WTC11 (cell line): ENCODE data around the gene INSYN1. TPM values are rescaled to one million over a fixed set of nuclear protein-coding genes. Genes with fewer than 3 reads are reported as not detected.

Experiments used
- ATAC-seq: fragments of 200-7000 bp; cut with Tn5 transposase; 2 replicates; pipeline ENCODE4 v1.10.0; 2021; ENCODE audit warnings: mild to moderate bottlenecking, moderate library complexity
- CTCF ChIA-PET: fragments of 300-600 bp; sonication (Branson Sonifier 250); formaldehyde crosslinking; loops from one replicate; lab custom pipeline; 2021; ENCODE audit warnings: antibody characterized with exemption; lab: Charles Lee
- POLR2A ChIA-PET: fragments of 350-600 bp; sonication (Branson Sonifier 250); formaldehyde crosslinking; loops from one replicate; lab custom pipeline; 2021; ENCODE audit warnings: antibody characterized with exemption; lab: Charles Lee
- DNase-seq: peaks from one replicate; pipeline ENCODE4 v3.0.0; 2021; ENCODE audit warnings: low spot score
- H3K27ac Mint-ChIP-seq: 2 replicates; pipeline ENCODE4 v1.8.0; 2021; ENCODE audit warnings: mixed read lengths
- H3K27me3 Mint-ChIP-seq: 2 replicates; pipeline ENCODE4 v1.8.0; 2021; ENCODE audit warnings: low read depth, mild to moderate bottlenecking, moderate library complexity, mixed read lengths
- H3K36me3 Mint-ChIP-seq: 2 replicates; pipeline ENCODE4 v1.8.0; 2021; ENCODE audit warnings: mixed read lengths
- H3K4me1 Mint-ChIP-seq: 2 replicates; pipeline ENCODE4 v1.8.0; 2022; ENCODE audit warnings: mixed read lengths
- H3K4me3 Mint-ChIP-seq: 2 replicates; pipeline ENCODE4 v1.8.0; 2021; ENCODE audit warnings: mild to moderate bottlenecking, moderate library complexity, mixed read lengths
- H3K9me3 Mint-ChIP-seq: 2 replicates; pipeline ENCODE4 v1.8.0; 2021; ENCODE audit warnings: mixed read lengths
- ELF4 ChIP-seq: sonication (generic); formaldehyde crosslinking; IDR thresholded peaks from 2 replicates; pipeline ENCODE4 v1.8.1; 2022; ENCODE audit warnings: low read depth, mild to moderate bottlenecking, moderate library complexity, missing genetic modification reagents
- ESRRA ChIP-seq: sonication (generic); formaldehyde crosslinking; IDR thresholded peaks from 2 replicates; pipeline ENCODE4 v1.8.1; 2022; ENCODE audit warnings: mild to moderate bottlenecking, missing genetic modification reagents, borderline replicate concordance
- FOXP1 ChIP-seq: sonication (generic); formaldehyde crosslinking; IDR thresholded peaks from 2 replicates; pipeline ENCODE4 v1.8.0; 2022; ENCODE audit warnings: missing genetic modification reagents, mild to moderate bottlenecking, moderate library complexity, borderline replicate concordance
- PRRX2 ChIP-seq: fragments of 250-450 bp; sonication (Bioruptor Pico); IDR thresholded peaks from 2 replicates; pipeline ENCODE4 v1.8.0; 2021; ENCODE audit warnings: mild to moderate bottlenecking
- TCF7 ChIP-seq: sonication (generic); formaldehyde crosslinking; IDR thresholded peaks from 2 replicates; pipeline ENCODE4 v1.8.0; 2022; ENCODE audit warnings: mild to moderate bottlenecking, low read depth, missing genetic modification reagents, moderate library complexity
- ZNF219 ChIP-seq: sonication (generic); formaldehyde crosslinking; IDR thresholded peaks from 2 replicates; pipeline ENCODE4 v1.8.0; 2023; ENCODE audit warnings: missing genetic modification reagents, mild to moderate bottlenecking, borderline replicate concordance
- total RNA-seq: library from RNA; stranded (reverse); gene quantifications from 3 replicates; pipeline ENCODE4 v1.2.3, GENCODE V29; 2021
- TF ChIP-seq, protein P1 (sequence below): sonication (generic); formaldehyde crosslinking; IDR thresholded peaks from 2 replicates; pipeline ENCODE4 v1.8.0; 2022; ENCODE audit warnings: missing genetic modification reagents
- TF ChIP-seq, protein P2 (sequence below): sonication (generic); formaldehyde crosslinking; IDR thresholded peaks from 2 replicates; pipeline ENCODE4 v1.8.0; 2022; ENCODE audit warnings: mild to moderate bottlenecking, missing genetic modification reagents
- TF ChIP-seq, protein P3 (sequence below): sonication (generic); formaldehyde crosslinking; IDR thresholded peaks from 2 replicates; pipeline ENCODE4 v1.8.1; 2023; ENCODE audit warnings: mild to moderate bottlenecking, moderate library complexity, missing genetic modification reagents
- TF ChIP-seq, protein P4 (sequence below): sonication (generic); formaldehyde crosslinking; IDR thresholded peaks from 2 replicates; pipeline ENCODE4 v1.8.0; 2022; ENCODE audit warnings: mild to moderate bottlenecking, missing genetic modification reagents
- TF ChIP-seq, protein P5 (sequence below): fragments of 250-450 bp; sonication (Bioruptor Pico); conservative IDR thresholded peaks from 2 replicates; pipeline ENCODE4 v1.9.0; 2021; ENCODE audit warnings: mild to moderate bottlenecking
- TF ChIP-seq, protein P6 (sequence below): sonication (generic); formaldehyde crosslinking; IDR thresholded peaks from 2 replicates; pipeline ENCODE4 v1.8.1; 2022; ENCODE audit warnings: low read depth, mild to moderate bottlenecking, moderate library complexity, missing genetic modification reagents, borderline replicate concordance

Gene INSYN1
- total RNA-seq, 1 experiment from 2014 or later: 11.9 TPM

DNA sequence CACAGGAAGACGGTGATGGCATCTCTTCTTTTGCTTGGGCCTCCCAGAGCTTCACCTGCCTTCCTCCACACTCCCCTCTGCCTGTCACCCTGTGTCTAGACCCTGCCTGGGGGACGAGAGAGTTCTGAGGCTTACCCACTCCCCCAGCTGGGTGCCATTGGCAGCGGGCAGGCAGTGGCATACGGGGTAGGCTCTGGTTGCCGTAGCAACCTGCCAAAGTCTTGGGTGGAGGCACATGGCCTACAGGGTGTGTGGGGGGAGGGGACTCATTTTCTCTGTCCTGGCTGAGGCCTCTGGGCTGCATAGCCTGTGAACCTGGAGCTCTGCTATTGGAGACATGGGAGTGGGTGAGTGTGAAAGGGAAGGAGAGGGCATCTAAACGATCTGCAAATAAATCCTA is 4.4 kb downstream of the INSYN1 start (continued):
- TF ChIP-seq, protein P1, sequence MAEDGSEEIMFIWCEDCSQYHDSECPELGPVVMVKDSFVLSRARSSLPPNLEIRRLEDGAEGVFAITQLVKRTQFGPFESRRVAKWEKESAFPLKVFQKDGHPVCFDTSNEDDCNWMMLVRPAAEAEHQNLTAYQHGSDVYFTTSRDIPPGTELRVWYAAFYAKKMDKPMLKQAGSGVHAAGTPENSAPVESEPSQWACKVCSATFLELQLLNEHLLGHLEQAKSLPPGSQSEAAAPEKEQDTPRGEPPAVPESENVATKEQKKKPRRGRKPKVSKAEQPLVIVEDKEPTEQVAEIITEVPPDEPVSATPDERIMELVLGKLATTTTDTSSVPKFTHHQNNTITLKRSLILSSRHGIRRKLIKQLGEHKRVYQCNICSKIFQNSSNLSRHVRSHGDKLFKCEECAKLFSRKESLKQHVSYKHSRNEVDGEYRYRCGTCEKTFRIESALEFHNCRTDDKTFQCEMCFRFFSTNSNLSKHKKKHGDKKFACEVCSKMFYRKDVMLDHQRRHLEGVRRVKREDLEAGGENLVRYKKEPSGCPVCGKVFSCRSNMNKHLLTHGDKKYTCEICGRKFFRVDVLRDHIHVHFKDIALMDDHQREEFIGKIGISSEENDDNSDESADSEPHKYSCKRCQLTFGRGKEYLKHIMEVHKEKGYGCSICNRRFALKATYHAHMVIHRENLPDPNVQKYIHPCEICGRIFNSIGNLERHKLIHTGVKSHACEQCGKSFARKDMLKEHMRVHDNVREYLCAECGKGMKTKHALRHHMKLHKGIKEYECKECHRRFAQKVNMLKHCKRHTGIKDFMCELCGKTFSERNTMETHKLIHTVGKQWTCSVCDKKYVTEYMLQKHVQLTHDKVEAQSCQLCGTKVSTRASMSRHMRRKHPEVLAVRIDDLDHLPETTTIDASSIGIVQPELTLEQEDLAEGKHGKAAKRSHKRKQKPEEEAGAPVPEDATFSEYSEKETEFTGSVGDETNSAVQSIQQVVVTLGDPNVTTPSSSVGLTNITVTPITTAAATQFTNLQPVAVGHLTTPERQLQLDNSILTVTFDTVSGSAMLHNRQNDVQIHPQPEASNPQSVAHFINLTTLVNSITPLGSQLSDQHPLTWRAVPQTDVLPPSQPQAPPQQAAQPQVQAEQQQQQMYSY (CRISPR knock-in tag): no peak
- TF ChIP-seq, protein P2, sequence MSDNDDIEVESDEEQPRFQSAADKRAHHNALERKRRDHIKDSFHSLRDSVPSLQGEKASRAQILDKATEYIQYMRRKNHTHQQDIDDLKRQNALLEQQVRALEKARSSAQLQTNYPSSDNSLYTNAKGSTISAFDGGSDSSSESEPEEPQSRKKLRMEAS (CRISPR knock-in tag): no peak
- TF ChIP-seq ELF4 (CRISPR knock-in tag) (no peak), ZNF219 (no peak)
- TF ChIP-seq, protein P3, sequence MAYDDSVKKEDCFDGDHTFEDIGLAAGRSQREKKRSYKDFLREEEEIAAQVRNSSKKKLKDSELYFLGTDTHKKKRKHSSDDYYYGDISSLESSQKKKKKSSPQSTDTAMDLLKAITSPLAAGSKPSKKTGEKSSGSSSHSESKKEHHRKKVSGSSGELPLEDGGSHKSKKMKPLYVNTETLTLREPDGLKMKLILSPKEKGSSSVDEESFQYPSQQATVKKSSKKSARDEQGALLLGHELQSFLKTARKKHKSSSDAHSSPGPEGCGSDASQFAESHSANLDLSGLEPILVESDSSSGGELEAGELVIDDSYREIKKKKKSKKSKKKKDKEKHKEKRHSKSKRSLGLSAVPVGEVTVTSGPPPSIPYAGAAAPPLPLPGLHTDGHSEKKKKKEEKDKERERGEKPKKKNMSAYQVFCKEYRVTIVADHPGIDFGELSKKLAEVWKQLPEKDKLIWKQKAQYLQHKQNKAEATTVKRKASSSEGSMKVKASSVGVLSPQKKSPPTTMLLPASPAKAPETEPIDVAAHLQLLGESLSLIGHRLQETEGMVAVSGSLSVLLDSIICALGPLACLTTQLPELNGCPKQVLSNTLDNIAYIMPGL: no peak
- TF ChIP-seq, protein P4, sequence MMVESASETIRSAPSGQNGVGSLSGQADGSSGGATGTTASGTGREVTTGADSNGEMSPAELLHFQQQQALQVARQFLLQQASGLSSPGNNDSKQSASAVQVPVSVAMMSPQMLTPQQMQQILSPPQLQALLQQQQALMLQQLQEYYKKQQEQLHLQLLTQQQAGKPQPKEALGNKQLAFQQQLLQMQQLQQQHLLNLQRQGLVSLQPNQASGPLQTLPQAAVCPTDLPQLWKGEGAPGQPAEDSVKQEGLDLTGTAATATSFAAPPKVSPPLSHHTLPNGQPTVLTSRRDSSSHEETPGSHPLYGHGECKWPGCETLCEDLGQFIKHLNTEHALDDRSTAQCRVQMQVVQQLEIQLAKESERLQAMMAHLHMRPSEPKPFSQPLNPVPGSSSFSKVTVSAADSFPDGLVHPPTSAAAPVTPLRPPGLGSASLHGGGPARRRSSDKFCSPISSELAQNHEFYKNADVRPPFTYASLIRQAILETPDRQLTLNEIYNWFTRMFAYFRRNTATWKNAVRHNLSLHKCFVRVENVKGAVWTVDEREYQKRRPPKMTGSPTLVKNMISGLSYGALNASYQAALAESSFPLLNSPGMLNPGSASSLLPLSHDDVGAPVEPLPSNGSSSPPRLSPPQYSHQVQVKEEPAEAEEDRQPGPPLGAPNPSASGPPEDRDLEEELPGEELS: no peak

DNA sequence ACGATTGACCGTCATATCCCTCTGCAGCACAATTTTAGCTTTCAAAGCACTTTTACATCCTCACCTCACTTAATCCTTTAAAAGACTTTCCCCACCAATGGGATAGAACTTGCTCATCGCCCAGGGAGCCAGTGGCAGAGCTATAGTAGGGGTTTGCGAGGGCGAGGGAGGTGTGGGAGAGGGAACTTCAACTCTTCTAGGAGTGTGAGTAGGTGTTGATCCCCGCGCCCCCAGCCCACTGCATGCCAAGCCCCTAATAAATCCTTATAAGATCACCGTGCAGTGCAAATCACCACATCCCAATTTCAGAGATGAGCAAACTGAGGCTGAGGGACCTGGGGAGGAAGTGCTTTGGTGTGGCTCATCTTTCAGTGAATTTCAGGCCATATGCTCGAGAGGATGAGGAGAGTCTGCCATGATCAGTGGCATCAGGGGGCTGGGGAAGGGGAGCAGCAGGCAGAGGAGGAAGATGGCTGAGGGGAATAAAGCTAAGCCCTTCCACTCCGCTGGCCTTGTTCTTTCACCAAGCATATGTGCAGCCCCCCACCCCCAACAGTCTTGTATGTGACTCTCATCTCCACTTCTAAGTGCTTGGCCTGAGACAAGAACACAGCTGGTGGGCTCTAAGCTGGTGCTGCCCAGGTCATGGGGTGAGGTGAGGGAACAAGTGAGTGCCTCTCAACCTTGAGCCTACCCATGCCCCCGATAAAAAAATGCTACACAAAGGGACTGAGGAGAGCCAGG is 5.1 kb downstream of the INSYN1 start:
- peaks cover 14% of the 10 kb centered on the region for H3K27me3 Mint-ChIP-seq
- DNase-seq (no peak), ATAC-seq (no peak)
- CTCF ChIA-PET: interaction anchor here (0.8 to 6.7 kb wide), 11 partner anchors 16 to 180 kb away, joined by 3 to 32 read pairs (median 5); no protein-coding TSS in a partner anchor
- no peaks in the 10 kb centered on the region for H3K36me3 Mint-ChIP-seq
- TF ChIP-seq, protein P5, sequence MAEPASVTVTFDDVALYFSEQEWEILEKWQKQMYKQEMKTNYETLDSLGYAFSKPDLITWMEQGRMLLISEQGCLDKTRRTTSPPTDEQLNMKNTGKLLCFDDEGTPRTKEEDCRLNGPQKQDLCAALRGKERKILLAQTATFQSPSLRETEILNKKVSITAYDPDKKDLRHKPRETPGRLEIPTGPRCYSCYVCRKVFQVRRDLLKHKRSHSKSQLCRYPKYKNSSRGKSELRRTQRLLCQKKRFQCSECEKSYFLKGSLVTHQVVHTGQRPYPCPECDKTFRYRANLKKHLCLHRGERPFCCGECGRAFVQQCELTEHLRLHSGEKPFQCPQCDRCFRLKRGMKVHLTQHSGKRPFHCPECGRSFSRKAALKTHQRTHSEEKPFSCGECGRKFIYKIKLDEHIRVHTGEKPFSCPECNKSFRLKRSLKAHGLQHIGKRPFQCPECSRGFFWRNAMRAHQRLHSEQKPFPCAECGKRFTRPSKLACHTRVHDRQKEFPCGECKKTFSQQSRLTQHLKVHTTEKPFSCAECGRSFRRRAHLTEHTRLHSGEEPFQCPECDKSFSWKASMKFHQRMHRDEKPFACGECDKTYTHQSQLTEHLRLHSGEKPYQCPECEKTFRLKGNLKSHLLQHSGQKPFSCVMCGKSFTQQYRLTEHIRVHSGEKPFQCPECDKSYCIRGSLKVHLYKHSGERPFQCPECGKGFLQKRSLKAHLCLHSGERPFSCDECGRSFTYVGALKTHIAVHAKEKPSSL: no peak
- TF ChIP-seq PRRX2 (CRISPR knock-in tag): no peak
- TF ChIP-seq, protein P6, sequence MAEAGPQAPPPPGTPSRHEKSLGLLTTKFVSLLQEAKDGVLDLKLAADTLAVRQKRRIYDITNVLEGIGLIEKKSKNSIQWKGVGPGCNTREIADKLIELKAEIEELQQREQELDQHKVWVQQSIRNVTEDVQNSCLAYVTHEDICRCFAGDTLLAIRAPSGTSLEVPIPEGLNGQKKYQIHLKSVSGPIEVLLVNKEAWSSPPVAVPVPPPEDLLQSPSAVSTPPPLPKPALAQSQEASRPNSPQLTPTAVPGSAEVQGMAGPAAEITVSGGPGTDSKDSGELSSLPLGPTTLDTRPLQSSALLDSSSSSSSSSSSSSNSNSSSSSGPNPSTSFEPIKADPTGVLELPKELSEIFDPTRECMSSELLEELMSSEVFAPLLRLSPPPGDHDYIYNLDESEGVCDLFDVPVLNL (CRISPR knock-in tag): no peak
- no peak for TF ChIP-seq ZNF219
- TF ChIP-seq FOXP1 (CRISPR knock-in tag): no peak
- no peak for TF ChIP-seq ESRRA
- TF ChIP-seq TCF7 (CRISPR knock-in tag): no peak
- H3K9me3 Mint-ChIP-seq: no peaks in the 10 kb centered on the region
- no peak overlapping the region for H3K4me3 Mint-ChIP-seq
- no peak overlapping the region for H3K27ac Mint-ChIP-seq
- H3K4me1 Mint-ChIP-seq: peaks cover 50% of the 10 kb centered on the region
- POLR2A ChIA-PET: no interaction called here
